Fibroblast of skin of left quadriceps (primary cell): ENCODE results near the gene RNF144B.

ENCODE experiments used
- DNase-seq, 2 experiments: peaks; one replicate each; pipeline ENCODE4 v3.0.0-alpha.2; 2013; ENCODE audit warnings: low read depth in 2 of 2

The RNF144B gene

GRCh38 chr6:18485660-18486435, 98.7 kb downstream of the RNF144B start:
- no peak for DNase-seq

DNA sequence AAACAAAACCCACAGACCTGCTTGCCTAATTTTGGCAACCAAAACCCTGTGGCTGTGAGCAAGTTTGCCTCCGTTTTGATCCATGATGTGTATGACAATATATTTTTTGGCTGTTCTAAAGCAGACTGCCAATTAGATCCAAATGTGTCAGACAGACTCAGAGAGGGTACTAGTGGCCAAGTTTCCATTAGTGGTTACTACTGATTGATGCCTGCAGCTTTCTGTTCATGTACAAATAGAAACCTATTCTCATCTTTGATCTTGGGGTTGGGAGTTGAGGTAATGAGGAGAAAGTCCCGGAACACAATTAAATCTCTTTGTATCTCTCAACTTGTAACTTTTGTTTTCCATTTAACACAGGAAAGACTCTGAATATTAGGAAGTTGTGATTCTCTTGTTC, 100.9 kb downstream of the RNF144B start:
- DNase-seq: no peak

DNA sequence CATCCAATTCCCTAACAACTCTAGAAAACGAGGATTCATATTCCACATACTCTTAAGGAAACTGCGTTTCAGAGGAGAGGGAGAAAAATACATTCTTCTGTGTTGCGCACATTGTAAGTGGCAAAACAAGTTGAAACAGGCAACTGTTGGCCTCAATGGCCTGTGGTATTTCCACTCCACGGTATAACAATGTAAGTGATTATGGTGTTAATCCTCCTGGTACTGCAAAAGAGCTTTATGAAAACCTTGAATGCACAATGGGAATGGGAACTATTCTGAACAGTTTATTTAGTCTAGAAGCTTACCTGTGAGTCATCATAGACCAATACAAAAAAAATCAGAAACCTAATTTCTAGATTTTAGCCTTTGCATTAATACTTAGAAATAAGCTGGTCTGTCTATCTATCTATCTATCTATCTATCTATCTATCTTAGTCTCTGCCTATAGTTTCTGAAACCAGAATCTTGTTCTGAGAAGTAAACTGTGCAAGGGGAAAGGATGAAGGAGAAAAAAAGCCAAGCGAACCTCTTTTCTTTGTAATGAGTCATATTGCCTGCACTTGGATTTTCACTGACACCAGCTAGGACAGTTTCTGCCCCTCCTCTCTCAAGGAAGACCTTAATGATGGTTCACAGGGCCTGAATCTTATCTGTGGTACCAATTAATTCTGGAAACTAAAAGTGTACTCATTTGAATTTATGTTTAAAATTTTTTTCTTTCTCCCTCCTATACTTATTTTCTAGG, 101.5 kb downstream of the RNF144B start:
- DNase-seq: no peak

DNA sequence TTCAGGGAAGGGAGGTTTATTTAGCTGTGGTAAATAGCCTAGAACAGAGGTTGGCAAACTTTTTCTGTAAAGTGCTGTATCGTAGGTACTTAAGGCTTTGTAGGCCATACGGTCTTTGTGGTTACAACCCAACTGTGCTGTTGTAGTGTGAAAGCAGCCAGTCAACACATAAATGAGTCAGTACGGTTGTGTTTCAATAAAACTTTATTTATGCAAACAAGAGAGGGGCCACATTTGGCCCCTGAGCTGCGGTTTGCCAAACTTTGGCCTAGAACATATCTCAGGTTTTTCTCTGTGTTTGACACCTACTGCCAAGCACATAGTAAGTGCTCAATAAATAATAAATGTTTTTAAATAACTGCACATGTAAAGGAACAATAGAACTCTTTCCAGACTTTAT, 102.2 kb downstream of the RNF144B start:
- DNase-seq: no peak

DNA sequence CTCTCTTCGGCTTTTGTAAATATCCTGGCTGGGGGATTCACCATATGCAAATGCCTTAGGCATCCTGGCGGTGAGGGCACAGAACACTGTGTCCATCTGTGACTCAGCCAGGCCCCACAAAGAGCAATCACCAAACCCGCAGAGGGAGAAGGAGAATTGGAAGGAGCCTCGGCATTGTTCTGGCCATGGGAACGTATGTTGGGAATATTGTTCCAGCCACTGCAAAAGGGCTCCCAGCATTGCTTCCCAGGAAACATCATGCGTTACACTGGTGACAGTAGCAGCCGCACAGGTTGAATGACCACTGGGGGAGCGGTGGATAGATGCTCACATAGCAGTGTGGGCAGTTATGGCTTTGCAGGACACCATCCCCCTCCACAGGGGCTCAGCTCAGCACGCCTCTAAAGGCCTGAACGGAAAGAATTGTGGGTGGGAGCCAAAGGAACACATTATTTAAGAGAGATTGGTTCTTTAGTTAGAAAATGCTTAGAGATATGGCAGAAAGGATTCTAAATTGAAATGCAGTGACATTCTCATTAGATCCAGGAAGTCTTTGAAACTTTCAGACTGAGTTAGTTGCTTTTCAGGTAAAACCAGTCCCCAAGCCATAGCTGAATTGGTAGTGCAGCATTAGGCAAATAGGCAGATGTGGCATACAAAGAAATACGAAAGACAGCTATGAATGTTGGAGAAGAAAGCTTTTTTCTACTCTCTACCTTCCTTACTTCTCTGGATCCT, 104.3 kb downstream of the RNF144B start:
- DNase-seq: no peak

- no peak for DNase-seq
Observed at GRCh38 chr6:18492972-18493371, 105.8 kb downstream of the RNF144B start.

DNA sequence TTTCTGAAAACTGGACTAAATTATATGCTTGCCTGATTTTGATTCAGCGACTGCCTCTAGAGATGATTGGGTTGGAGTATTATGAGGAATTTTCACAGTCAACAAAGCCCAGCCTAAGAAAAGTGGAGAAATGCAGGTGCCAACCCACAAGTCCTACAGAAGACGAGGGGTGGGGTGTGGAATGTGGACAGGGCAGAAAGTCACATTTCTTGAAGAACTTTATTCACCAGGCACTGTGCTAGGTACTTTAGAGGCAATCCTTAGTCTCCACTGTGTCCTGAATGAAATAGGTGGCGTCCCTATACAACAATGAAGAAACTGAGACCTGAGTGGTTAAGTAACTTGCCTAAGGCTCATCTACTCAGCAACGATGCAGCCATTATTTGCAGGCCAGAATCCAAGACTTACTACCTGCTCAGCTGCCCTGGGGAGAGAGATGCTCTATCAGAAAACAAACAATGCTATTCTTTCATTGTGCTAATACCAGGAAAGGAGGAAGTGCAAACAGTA, 106.3 kb downstream of the RNF144B start:
- DNase-seq: no peak

DNA sequence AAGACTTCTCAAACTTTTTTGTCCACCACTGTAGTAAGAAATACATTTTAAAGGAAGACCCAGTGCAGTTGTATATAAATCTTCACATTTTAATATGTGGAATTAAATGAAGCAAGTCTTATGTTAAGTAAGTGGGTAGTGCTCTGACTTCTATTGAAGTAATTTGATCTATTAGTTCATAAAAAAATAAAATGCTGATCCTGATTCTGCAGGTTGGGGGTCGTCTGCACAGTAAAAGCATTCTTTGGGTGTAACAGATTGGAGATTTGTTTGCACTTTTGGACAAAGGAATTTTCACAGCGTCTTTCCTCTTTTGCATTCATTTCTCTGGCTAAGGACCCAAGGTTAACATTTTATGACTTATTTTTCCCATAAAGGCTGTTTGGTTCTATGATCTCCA, 106.8 kb downstream of the RNF144B start:
- DNase-seq: no peak

- no peak for DNase-seq
Observed at GRCh38 chr6:18495236-18495635, 108.1 kb downstream of the RNF144B start.

DNA sequence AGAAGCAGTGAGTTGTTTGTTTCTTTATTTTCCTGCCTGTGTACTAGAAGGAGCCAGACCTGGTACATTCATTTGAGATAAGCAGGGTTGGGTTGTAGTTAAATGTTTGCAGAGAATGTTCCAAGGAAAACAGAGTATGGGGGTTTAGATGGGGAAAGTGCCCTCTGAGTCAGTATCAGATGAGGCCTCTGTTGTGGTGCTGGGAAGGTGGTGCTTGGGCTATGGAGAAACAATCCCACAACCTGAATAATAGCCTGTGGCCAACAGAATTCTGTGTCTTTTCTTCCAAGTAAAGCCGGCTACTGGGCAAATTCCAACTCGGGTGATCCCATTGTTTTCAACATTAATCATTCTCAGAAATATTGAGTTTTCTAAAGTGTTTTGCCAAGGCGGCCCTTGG, 109.3 kb downstream of the RNF144B start:
- DNase-seq: no peak

- DNase-seq: no peak
Observed at GRCh38 chr6:18497006-18497405, 109.9 kb downstream of the RNF144B start.

GRCh38 chr6:18498408-18498807, 111.3 kb downstream of the RNF144B start:
- DNase-seq: no peak

DNA sequence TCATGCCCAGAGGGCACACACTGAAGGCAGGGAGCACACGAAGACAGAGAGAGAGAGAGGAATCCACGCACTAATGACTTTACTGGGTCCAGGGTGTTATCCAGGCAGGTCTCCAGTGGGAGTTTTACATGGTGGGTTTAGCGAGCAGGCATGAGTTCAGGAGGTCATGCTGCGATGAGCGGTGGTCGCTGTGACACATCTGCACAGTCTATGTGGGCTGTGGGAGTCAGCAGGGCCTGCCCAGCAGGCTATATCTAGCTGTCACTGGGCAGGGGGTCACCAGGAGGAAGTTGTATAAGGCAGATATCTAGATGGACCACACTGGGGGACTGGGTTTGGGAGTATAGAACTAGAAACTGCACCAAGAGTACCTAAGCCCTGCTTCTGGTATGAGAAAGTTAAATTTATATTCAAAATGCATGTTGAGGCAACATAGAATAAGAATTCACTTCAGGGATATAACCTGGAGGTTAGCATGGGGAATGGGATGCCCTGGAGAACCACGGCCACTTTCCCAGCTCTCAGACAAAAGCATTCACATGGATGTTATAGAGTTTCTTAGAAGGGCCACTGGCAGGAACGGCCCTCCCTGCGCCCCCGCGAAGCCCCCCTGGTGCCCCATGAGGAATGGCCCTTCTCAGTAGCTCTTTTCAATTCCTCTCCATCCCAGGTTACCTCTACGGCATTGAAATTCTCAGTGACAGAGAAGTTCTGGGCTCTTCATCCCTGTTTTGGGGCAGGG, 113.9 kb downstream of the RNF144B start:
- no peak for DNase-seq

DNA sequence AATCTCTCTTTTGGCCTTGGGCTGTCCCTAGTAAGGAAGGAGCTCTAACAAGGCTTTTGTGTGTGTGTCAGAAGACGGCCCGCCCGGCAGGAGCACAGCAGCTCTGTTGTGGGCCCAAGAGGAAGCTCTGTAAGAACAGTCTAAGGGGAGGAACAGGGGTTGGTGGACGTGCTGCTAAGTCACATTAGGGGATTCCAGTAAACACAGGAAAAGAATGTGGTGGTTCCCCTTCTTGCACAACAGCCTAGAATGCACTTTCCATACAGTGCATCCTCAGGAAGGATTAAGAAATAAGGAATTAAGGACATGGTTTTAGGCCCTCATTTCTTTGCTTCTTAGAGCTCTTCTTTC, 114.5 kb downstream of the RNF144B start:
- peak; percentile 77 for DNase-seq

DNA sequence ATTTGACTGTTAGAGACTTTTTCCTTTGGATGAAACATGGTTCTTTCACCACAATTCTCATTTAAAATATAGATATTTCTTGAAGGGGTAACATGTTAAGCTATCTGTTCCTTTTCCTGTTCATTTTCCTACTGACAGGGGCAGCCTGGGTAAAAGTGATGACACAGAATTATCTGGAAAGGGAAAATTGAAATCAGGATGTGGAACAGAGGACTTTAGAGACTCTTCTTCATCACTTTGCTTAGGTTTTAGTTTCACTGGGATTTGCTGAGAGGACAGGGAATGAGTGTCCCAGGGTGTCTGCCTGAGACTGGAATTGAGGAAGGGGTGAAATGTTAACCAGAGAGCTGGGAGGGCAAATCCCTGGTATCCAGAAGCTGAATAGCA, 116.0 kb downstream of the RNF144B start:
- no peak for DNase-seq

GRCh38 chr6:18503593-18504231, 116.6 kb downstream of the RNF144B start:
- peak; percentile 57 to 62 for DNase-seq

GRCh38 chr6:18504232-18504596, 117.1 kb downstream of the RNF144B start:
- no peak for DNase-seq

GRCh38 chr6:18506382-18507017, 119.3 kb downstream of the RNF144B start:
- no peak for DNase-seq

- DNase-seq: no peak
Observed at GRCh38 chr6:18507018-18507415, 119.9 kb downstream of the RNF144B start.

DNA sequence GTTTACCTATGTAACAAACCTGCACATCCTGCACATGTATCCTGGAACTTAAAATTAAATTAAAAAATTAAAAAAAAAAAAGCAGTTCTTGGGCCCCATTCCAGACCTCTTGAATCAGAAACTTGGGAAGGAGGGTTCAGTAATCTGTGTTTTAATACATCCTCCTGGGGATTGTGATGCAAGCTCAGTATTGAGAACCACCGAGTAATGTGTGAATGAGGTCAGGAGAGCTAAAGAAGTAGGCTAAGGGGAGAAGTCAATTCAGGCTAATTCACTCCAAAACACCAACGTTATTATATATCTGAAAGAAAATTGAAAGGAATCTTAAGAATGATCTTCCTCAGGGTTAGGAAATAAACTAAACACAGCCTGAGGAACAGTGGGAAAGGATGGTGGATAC, 120.4 kb downstream of the RNF144B start:
- DNase-seq: peak; percentile 26 to 37
